H1 (cell line): ENCODE measurements around the gene KRT5.

ENCODE experiments used
- POLR2AphosphoS5 ChIP-seq: IDR thresholded peaks from 2 replicates; pipeline ENCODE4 v1.6.1; 2011; ENCODE audit warnings: low read depth, low read length
- TF ChIP-seq, protein P1 (sequence below), 3 experiments: IDR thresholded peaks; 1 replicate in 2 of 3; 2 replicates in 1 of 3; pipeline versions ENCODE4 v1.5.1 to v1.6.1; 2011; ENCODE audit warnings: low read length in 3 of 3, mild to moderate bottlenecking in 3 of 3, inconsistent platforms in 2 of 3, low read depth in 1 of 3, moderate library complexity in 1 of 3; ENCODE audit not compliant: insufficient read depth in 1 of 3; ENCODE audit errors: control extremely low read depth in 1 of 3
- TF ChIP-seq, protein P2 (sequence below): IDR thresholded peaks from 2 replicates; pipeline ENCODE4 v1.6.1; 2011; ENCODE audit warnings: low read length, improper control_type of control experiment

DNA sequence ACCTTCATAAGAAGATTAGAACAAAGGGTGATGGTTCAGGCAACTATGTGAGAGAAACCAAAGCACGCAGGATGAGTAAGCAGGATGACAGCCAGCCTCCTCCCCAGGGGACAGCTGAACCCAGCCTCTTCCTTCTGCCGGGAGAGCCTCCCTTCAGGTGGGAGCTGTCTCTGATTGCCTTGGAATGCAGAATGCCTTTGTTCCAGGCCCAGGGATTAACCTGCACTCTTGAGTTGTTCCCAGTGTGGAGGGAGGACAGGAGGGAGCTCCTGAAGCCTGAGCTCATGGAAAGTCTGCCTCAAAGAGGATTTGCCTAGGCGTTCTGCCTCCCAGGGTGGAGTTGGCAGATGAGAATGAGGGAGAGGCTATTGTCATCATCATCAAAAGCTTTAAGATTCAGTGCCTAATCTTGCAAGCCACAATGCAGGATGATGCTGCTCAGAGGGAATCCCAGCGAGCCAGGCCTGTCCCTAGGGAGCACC, 23.6 kb downstream of the KRT5 start:
- TF ChIP-seq, protein P1, sequence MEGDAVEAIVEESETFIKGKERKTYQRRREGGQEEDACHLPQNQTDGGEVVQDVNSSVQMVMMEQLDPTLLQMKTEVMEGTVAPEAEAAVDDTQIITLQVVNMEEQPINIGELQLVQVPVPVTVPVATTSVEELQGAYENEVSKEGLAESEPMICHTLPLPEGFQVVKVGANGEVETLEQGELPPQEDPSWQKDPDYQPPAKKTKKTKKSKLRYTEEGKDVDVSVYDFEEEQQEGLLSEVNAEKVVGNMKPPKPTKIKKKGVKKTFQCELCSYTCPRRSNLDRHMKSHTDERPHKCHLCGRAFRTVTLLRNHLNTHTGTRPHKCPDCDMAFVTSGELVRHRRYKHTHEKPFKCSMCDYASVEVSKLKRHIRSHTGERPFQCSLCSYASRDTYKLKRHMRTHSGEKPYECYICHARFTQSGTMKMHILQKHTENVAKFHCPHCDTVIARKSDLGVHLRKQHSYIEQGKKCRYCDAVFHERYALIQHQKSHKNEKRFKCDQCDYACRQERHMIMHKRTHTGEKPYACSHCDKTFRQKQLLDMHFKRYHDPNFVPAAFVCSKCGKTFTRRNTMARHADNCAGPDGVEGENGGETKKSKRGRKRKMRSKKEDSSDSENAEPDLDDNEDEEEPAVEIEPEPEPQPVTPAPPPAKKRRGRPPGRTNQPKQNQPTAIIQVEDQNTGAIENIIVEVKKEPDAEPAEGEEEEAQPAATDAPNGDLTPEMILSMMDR (IDR thresholded peaks at IDR 0.05; ENCODE audit: control extremely low read depth in 1 of 3, insufficient read depth in 1 of 3, low read depth in 1 of 3, low read length in 3 of 3), result no peak
- TF ChIP-seq POLR2AphosphoS5, result no peak
- TF ChIP-seq, protein P2, sequence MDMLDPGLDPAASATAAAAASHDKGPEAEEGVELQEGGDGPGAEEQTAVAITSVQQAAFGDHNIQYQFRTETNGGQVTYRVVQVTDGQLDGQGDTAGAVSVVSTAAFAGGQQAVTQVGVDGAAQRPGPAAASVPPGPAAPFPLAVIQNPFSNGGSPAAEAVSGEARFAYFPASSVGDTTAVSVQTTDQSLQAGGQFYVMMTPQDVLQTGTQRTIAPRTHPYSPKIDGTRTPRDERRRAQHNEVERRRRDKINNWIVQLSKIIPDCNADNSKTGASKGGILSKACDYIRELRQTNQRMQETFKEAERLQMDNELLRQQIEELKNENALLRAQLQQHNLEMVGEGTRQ, result no peak
